A673 (cell line): ENCODE measurements around the gene RBX1.

Source experiments
- EZH2 ChIP-seq: fragments of 200-600 bp; sonication (generic); IDR thresholded peaks from 2 replicates; pipeline ENCODE4 v1.6.1; 2017; ENCODE audit warnings: borderline replicate concordance, low read depth, mild to moderate bottlenecking, mixed read lengths, antibody characterized with exemption, low read length; ENCODE audit not compliant: poor library complexity, severe bottlenecking
- TF ChIP-seq, protein P1 (sequence below): fragments of 300-800, 200-600 bp; sonication (generic); conservative IDR thresholded peaks from 2 replicates; pipeline ENCODE4 v1.5.1; 2017; ENCODE audit warnings: low read depth, mild to moderate bottlenecking, antibody characterized with exemption, low read length, moderate library complexity, mixed read lengths

DNA sequence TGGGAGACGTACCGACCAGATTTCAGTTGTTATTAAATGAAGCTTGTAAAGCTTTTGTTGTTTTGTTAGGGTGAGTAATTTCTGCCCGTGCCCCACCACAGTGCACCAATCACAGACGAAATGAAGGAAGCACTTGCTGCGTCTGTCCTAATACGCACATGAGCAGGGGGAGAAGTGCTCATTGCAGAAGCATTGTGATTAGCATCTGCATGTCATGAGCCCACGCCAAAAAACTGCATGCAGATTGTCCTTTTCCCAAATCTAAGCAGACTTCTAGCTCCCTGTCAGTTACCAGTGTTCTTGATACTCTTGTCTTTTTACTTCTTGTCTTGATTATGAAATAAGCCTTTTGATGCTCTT lies 15.5 kb downstream of the RBX1 start:
- TF ChIP-seq, protein P1, sequence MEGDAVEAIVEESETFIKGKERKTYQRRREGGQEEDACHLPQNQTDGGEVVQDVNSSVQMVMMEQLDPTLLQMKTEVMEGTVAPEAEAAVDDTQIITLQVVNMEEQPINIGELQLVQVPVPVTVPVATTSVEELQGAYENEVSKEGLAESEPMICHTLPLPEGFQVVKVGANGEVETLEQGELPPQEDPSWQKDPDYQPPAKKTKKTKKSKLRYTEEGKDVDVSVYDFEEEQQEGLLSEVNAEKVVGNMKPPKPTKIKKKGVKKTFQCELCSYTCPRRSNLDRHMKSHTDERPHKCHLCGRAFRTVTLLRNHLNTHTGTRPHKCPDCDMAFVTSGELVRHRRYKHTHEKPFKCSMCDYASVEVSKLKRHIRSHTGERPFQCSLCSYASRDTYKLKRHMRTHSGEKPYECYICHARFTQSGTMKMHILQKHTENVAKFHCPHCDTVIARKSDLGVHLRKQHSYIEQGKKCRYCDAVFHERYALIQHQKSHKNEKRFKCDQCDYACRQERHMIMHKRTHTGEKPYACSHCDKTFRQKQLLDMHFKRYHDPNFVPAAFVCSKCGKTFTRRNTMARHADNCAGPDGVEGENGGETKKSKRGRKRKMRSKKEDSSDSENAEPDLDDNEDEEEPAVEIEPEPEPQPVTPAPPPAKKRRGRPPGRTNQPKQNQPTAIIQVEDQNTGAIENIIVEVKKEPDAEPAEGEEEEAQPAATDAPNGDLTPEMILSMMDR = no peak
- no peak for TF ChIP-seq EZH2
